Activated gamma-delta T cell treated with Interleukin-2 at 50 U/mL for 16 hours (primary cell): ENCODE data around the gene TYRP1.
"Not testable (repeated sequence)": the region's sequence is repeated elsewhere in the genome, so short reads cannot be mapped to it uniquely, and the experiment has no call there.

Source experiments
- DNase-seq: peaks from one replicate; pipeline ENCODE4 v3.0.0-alpha.2; 2020

Gene TYRP1

DNA sequence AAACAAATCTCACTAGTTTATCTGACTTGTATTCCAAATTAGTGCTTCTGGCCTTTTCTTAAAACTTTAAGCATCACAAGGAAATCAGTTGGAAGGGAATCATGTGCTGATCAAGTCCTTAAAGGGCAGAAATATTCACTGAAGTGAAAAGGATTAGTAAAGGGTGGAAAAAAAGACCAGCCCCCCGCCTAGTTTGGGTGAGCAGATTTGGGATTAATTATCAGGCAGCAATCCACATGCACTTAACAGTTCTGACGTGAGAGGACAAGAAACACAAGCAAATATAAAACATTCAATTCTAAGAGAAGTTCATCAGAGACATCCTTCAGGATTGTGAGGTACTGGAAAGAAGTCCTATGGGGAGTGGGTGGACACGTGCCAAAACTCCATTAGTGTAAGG, at the start of gene TYRP1:
TSS of gene TYRP1 (plus strand) at position 245 of the 400 bp plus-strand sequence. CDS start 612 bp downstream, outside the sequence.
- DNase-seq: no peak

- no peak for DNase-seq
These were observed 49.5 kb upstream of the TYRP1 start for GRCh38 chr9:12643686-12644085.

DNA sequence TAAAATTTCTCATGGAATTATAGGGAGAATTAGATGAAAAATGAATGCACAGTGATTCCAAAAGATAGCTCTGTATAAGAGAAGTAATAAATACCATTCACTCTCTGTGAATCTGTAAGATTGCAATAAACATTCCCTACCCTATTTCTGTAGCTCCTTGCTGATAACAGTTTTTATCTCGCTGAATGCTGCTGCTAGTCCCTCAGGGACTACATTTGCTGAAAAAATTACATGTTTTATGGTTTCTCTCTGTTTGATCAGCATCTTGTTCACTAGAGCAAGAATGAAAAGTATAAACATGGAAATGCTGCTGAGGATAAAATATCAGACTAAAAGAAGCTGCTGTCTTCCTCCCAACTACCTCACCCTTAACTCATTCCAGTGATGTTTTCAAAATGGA, 44.3 kb upstream of the TYRP1 start:
- DNase-seq: no peak

DNA sequence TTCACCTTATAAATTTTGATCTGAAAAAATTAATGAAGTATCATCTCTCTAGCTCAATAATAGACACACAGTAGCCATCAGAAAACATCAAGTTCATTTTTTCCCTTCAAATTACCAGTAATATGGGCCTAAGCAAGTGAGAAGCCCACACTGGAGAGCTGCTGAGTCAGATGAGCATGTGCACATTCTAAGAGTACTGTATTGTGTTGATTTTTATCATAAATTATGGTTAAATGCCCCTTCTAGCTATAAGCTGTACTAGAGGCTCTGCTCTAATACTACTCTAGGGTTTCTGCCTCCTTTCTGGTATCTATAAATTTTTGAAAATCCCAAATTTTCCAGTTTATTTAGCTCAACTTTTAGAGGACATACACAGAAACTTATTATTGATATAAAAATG, 42.1 kb upstream of the TYRP1 start:
- no peak for DNase-seq

GRCh38 chr9:12652973-12653372, 40.2 kb upstream of the TYRP1 start:
- DNase-seq: no peak

DNA sequence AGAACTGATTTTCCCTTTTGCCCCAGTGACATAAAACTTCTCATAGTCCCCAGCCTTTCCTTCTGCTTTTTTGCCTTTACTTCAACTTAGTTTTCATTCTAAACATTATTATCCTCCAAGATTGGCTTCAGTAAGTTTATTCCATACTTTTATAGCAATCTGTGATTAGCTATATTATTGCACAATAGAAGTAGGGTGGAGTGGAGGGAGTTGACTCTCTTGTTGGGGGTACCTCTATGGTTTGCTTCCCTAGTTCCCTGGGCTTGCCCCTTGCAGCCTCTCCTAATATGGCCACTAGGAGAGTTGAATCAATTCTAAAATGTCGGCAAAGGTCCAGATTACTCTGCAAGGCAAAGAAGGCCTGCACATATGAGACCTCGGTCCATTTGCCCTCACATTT, 36.4 kb upstream of the TYRP1 start:
- DNase-seq: no peak

- DNase-seq: no peak
These were observed 36.0 kb upstream of the TYRP1 start for GRCh38 chr9:12657233-12657632.

GRCh38 chr9:12657998-12658397, 35.2 kb upstream of the TYRP1 start:
- DNase-seq: no peak

DNA sequence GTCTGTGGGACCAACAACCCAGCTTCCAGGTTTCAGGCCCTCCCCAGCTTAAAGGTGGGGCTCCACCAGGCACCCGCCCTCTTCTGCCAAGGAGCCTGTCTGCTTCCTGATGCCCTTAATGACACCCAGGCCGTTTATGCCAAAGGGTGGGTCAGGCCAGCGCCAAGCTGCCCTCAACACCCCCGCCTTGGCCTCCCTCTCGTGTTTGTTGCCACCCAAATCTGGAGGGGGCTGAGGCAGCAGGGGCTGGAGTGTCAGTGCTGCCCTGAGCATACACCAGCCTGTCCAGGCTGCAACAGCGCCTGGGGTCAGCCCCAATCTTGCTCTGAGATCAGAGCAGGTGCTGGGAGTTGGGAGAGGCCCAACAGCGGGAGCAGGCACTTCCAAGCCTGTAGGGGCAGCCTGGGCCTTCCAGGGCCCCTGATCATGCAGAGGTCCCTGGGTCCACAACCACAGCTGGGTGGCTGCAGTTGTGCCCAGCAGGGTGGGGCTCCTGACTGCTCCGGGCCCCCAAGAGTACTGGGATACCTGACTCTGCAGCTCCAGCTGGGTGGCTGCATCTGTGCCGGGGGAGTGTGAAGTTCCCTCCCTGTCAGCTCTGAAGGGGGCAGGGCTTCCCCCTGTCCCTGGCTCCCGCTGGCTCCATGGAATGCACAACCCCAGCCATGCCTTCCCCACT, 34.5 kb upstream of the TYRP1 start:
- no peak for DNase-seq

- DNase-seq: no peak
These were observed 34.0 kb upstream of the TYRP1 start for GRCh38 chr9:12659220-12659619.

DNA sequence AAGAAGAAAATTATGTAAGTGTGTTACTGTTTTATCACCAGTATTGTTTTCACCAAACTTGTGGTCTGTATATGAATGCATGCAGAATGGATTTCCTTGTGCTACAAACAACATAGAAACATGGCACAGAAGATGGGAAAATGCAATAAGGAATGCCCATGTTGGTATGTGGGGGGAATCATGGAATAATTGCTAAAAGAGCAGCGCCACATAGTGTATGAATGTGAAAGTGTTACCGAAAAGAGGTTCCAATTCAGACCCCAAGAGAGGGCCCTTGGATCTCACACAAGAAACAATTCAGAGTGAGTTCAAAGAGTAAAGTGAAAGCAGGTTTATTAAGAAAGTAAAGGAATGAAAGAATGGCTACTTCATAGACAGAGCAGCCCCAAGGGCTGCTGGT, 26.4 kb upstream of the TYRP1 start:
- no peak for DNase-seq

GRCh38 chr9:12667892-12668291, 25.3 kb upstream of the TYRP1 start:
- DNase-seq: no peak

DNA sequence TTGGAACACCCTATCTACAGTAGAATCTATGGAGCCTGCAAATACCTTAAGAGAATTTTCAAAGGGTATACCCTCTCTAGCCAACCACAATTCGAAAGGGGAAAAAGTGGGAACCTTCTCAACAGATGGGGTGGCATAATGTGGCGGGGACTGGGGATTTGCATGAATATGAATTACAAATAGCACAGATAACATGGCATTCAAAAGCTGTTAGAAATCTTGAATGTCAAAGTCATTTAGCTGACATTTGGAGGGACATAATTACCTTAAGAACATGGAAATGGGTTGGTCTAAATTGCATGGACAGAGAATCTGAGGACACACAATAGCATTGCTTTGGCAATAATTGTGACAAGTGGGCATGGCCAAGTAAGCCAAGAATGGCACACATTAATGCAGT, 23.2 kb upstream of the TYRP1 start:
- DNase-seq: no peak

DNA sequence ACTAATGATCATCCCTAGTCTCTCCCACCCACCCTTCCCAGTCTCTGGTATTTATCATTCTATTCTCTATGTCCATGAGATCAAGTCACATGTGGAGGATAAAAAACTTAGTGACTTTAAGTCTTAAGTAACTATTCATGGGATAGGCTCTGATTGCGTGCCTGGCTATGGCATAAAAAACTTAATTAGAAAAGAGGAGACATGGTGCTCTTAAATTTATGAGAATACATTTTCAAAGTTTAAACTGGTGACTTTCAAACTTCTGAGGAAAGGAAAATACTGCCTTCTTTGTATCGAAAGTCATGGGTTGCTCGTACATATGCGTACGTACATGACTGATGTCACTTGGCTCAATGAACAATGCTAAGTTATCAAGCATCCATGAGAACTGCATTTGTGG, 18.2 kb upstream of the TYRP1 start:
- DNase-seq: no peak

DNA sequence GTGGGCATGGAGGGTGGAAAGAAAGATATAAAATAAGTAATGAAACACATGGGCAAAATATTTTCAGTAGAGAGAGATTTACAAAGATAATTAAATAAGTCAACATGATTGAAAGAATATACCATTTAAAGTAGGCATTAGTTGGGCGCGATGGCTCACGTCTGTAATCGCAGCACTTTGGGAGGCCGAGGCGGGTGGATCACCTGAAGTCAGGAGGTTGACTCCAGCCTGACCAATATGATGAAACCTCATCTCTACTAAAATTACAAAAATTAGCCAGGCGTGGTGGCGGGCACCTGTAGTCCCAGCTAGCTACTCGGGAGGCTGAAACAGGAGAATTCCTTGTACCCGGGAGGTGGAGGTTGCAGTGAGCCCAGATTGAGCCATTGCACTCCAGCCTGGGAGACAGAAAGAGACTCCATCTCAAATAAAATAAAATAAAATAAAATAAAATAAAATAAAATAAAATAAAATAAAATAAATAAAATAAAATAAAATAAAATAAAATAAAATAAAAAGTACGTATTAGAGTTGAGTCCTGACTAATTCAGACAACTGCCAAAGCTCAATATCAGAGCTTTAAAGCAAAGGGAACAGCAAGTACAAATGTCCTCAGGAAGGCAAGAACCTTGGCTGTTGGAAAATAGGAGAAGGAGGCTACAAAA, 15.6 kb upstream of the TYRP1 start:
- DNase-seq: not testable (repeated sequence)

DNA sequence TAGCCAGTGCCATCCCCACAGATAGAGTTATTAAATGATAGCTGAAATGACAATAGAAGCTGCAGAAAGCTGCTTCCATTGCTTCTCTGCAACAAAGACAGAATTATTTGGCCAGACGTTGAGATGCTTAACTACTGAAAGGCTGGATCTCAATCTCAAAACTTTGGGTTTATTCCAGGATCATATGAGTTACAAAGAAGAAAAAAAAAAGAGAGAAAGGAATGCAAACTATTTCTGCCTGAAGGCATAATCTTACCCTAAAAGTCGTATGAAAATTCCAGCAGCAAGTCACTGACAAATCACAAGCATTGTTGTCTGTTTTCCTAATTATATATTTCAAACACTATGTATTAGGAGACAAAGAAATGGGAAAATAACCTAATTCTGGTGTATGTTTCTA, 12.8 kb upstream of the TYRP1 start:
- DNase-seq: no peak

DNA sequence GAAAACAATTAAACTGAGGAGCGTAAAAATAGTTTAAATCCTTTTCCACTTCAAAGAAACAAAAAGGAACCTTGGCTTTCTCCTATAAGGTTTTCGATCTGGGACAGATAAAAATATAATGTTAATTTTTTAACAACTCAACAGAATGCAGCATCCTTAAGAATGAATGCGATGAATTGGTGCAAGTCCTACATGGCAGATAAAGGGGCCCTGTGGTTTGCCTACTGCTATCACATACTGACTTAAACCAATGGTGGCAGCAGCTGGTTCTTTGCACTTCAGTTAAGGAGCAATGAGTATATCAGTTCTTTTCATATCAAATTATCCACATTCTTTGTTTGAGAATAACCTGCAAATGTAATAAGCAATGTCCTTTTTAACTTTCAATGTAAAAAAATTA, 12.4 kb upstream of the TYRP1 start:
- no peak for DNase-seq

GRCh38 chr9:12681620-12682019, 11.6 kb upstream of the TYRP1 start:
- DNase-seq: no peak

DNA sequence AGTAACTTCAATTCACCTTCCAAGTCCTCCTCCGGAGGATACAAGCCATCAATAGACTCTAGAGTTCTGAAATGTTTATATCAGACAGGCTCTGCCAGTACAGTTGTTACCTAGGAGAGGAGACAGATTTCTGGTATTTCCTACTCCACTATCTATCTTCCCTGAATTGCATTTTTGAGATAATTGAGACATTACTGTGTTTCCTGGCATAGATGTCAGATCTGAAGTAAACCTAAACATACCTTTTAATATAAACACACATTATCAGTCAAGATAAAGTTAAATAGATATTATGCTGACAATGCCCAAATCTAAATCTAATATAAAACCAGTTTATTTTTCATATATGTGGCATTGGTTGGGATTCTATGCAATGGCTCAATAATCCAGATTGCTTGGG, 8.2 kb upstream of the TYRP1 start:
- no peak for DNase-seq

DNA sequence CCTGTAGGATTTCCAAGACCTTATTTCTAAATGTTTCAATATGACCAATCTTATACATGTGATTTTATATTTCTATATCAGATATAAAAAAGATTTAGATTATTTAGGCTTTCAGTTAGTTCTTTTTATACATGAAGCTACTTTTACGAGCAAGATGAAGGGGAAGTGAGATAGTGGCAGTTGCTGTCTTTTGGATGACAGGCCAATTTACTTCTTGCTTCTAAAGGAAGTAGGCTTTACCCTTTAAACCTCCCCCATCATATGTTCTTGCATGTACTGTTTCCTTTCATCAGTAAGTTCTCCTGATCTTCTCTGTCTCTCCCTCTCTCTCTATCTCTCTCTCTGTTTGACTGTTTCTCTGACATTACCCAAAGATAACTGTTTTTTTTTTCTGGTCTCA, 4.0 kb upstream of the TYRP1 start:
- no peak for DNase-seq

GRCh38 chr9:12694013-12694412, 828 bp downstream of the TYRP1 start:
- no peak for DNase-seq

GRCh38 chr9:12695474-12695873, 2.3 kb downstream of the TYRP1 start:
- no peak for DNase-seq

- no peak for DNase-seq
These were observed 3.9 kb downstream of the TYRP1 start for GRCh38 chr9:12696931-12697622.

GRCh38 chr9:12697719-12698118, 4.5 kb downstream of the TYRP1 start:
- no peak for DNase-seq
